Mesodermal cell (in vitro differentiated cells): ENCODE measurements around the gene INTS3.
"Not testable (repeated sequence)": the region's sequence is repeated elsewhere in the genome, so short reads cannot be mapped to it uniquely, and the experiment has no call there.

Experiments used
- H3K27ac ChIP-seq: 2 replicates; pipeline ENCODE4 v1.7.0; 2013; ENCODE audit warnings: mild to moderate bottlenecking, low read depth, low read length, moderate library complexity; ENCODE audit not compliant: severe bottlenecking
- H3K36me3 ChIP-seq: 2 replicates; pipeline ENCODE4 v1.7.1; 2013; ENCODE audit warnings: mild to moderate bottlenecking, low read length, moderate library complexity; ENCODE audit not compliant: control insufficient read depth, insufficient read depth
- H3K4me1 ChIP-seq: one replicate; pipeline ENCODE4 v1.7.1; 2013; ENCODE audit warnings: mild to moderate bottlenecking, low read length; ENCODE audit not compliant: insufficient read depth, control insufficient read depth, poor library complexity, severe bottlenecking
- H3K4me3 ChIP-seq: 2 replicates; pipeline ENCODE4 v1.7.0; 2013; ENCODE audit warnings: low read length, control low read depth, mild to moderate bottlenecking; ENCODE audit not compliant: insufficient read depth, poor library complexity, severe bottlenecking; ENCODE audit errors: extremely low read depth
- H3K9me3 ChIP-seq: 2 replicates; pipeline ENCODE4 v1.7.1; 2013; ENCODE audit warnings: mild to moderate bottlenecking, low read length, moderate library complexity; ENCODE audit not compliant: control insufficient read depth
- WGBS, 2 experiments: methylation state at CpG; one replicate each; pipeline ENCODE4 v1.1.5; 2013; ENCODE audit warnings: missing lambda C conversion rate in 2 of 2; ENCODE audit not compliant: insufficient coverage in 2 of 2; 5-methylcytosine and 5-hydroxymethylcytosine counted together

INTS3 gene

DNA sequence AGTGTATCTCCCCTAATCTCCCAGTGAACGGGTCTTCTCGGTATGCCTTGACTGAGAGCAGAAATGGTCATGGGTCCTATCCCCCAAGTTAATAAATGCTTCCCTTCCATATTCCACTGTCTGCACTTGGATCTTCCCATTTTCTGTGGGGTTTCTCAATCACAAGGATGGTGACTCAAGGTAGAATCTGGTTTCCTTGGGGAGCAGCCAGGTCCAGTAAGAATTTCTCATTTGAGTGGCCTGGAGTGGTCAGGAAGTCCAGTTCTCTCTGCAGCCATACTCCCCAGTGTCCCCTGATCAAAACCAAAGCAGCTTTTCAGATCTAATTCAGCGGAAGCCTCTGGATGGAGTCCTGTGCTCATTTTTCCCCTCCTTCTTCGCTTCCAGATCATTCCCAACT, 32.6 kb downstream of the INTS3 start:
- Histone ChIP-seq H3K4me3 (no peak overlapping the region), H3K4me1 (peaks cover 22% of the 10 kb centered on the region), H3K27ac (no peak overlapping the region), H3K36me3 (peaks cover 94% of the 10 kb centered on the region), H3K9me3 (no peaks in the 10 kb centered on the region)
- 91 to 95% methylated on average over 3 of the region's 4 CpGs for WGBS, 2 experiments

DNA sequence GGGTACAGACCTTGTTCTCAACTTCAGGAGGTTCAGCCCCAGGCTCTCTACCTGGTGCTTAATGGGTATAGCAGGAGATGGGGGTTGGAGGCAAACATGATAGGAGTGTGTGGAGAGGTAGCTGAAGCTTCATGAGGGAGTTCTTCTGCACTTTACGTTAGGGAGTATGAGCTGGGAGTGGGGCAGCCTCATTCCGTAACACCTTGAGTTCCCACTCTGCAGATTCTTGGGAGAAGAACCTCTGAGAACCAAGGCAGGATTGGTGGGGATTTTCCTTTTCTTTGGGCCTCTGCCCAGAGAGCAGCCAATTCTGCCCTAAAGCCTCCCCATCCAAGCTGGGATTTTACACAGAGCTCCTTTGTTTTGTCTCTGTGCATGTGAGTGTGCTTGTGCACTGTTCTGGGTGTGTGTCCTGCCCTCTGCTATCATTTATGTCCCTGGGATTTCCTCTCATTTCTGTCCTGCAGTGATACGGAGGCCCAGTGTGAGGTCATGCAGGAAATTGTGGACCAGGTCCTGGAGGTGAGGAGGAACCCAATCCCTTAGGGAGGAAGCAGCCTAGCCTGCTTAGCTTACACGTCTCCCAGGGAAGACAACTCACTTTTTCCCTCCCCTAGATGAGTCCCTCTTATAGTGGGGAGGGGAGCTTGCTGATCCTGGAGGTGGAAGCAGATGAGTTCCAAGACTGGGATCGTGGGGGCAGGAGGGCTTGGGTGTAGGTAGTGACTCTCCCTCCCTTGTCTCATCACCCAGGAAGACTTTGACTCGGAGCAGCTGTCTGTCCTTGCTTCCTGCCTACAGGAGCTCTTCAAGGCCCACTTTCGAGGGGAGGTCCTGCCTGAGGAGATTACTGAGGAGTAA, 35.7 kb downstream of the INTS3 start:
- 84 to 86% methylated on average over 3 of the region's 7 CpGs for WGBS, 2 experiments
- Histone ChIP-seq H3K4me3 (no peak overlapping the region), H3K27ac (peak overlapping the region; percentile 41), H3K4me1 (peaks cover 8% of the 10 kb centered on the region), H3K36me3 (peaks cover 92% of the 10 kb centered on the region), H3K9me3 (no peaks in the 10 kb centered on the region)

DNA sequence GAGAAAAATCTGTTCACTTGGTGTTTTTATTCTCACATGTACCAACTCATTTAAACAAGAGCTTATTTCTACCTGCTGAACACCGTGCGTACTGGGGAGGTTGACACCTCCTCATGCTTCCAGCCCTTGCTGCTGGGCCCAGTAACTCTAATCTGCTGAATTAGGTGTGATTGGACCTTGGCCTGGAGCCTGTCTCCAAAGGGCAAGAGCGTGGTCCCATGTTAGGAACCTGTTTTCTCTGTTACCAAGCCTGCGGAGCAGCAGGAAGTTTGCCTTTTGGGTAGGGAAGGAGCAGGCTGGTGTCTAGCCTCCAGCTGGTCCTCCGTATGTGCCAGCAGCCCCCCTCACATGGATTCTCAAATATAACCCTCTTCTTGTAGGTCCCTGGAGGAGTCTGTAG, 36.5 kb downstream of the INTS3 start:
- WGBS, 2 experiments = 100% methylated on average over 3 of the region's 5 CpGs
- H3K36me3 ChIP-seq = peaks cover 92% of the 10 kb centered on the region
- no peak overlapping the region for H3K4me3 ChIP-seq
- no peaks in the 10 kb centered on the region for H3K9me3 ChIP-seq
- H3K27ac ChIP-seq = no peak overlapping the region
- H3K4me1 ChIP-seq = peaks cover 8% of the 10 kb centered on the region

DNA sequence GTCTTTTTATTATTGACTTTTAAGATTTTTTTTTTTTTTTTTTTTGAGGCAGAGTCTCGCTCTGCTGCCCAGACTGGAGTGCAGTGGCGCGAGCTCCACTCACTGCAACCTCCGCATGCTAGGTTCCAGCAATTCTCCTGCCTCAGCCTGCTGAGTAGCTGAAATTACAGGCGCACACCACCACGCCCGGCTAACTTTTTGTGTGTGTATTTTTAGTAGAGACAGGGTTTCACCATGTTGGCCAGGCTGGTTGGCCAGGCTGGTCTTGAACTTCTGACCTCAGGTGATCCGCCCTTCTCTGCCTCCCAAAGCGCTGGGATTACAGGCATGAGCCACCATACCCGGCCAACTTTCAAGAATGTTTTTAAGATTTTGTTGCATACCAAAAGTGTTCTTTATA, 38.8 kb downstream of the INTS3 start:
- H3K4me1 ChIP-seq, H3K27ac ChIP-seq, H3K9me3 ChIP-seq, H3K4me3 ChIP-seq: not testable (repeated sequence)
- 96 to 100% methylated on average over 4 to 5 of the region's 10 CpGs for WGBS, 2 experiments
- peaks cover 90% of the 10 kb centered on the region for H3K36me3 ChIP-seq

DNA sequence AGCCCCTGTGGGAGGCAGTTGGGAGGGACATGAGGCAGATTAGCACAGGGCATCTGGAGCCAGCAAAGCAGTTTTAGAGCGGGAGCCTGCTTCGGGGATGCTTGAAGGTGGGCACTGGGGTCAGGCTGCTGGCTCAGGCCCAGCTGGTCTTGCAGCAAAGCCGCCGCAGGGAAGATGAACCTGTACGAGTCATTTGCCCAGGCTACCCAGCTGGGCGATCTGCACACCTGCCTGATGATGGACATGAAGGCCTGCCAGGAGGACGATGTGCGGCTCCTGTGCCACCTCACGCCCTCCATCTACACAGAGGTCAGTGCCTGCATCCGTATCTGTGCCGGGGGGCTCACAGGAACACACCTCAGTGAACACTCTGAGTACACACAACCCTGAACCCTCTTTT, 39.7 kb downstream of the INTS3 start:
- no peak overlapping the region for H3K4me3 ChIP-seq
- no peaks in the 10 kb centered on the region for H3K9me3 ChIP-seq
- peaks cover 91% of the 10 kb centered on the region for H3K36me3 ChIP-seq
- 97 to 100% methylated on average over 7 to 11 of the region's 11 CpGs for WGBS, 2 experiments
- peaks cover 8% of the 10 kb centered on the region for H3K4me1 ChIP-seq
- no peak overlapping the region for H3K27ac ChIP-seq

DNA sequence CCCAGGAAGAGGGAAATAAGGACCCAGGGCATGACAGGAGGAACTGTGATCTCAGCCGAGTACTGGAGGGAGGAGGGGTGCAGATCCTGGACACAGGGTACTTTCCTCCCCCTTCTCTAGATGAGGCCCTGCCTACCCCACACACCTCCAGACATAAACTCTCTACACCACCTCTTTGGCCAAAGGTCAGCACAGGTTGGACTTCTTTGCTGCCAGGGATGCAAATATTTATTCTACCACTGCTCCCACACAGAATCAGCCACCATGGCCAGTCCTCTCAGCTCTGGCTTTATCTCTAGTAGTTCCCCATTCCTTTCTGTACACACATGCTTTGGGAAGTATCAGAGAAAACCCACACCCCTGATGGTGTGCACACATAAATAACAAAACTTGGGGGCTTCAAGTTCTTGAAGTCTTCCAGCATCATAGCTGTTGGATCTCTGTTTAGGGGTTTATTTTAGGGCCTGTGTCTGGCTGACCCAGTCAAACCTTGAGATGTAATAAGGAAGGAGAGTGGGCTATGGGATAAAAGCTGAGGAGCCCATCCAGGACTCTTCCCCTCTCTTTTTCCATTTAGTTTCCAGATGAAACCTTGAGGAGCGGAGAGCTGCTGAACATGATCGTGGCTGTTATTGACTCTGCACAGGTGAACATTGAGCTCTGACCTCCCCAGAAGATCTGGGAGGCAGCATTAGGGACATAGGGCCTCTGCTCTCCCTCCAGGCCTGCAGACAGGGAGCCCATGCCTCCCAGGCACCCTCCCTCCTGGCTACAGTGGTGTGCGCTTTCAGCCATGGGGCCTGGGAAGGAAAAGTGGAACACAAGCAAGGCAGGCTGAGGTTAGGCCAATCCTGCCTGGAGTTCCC, 40.7 kb downstream of the INTS3 start:
- Histone ChIP-seq H3K4me3 (no peak overlapping the region), H3K36me3 (peaks cover 91% of the 10 kb centered on the region), H3K9me3 (no peaks in the 10 kb centered on the region), H3K4me1 (peaks cover 10% of the 10 kb centered on the region), H3K27ac (no peak overlapping the region)
- WGBS, 2 experiments = 95 to 96% methylated on average over 2 to 3 of the region's 4 CpGs

DNA sequence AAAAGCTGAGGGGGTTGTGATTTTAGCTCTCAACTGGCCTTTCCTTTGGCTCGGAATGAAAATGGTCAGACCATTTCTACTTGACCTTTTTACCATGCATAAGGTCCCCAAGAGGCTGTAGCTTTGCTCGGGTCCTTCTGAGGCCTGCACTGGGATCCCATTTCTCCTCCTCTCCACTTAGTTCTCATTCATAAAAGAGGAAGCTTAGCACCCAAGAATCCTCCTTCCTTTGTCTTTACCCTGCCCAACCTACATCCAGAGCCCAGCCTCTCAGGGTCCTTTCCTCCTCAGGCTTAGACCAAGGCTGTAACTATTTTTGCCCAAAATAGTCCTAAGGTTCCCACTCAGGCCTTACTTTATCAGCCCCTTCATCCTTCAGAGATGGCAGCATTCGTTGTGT, 41.4 kb downstream of the INTS3 start:
- no peak overlapping the region for H3K4me3 ChIP-seq
- no peaks in the 10 kb centered on the region for H3K9me3 ChIP-seq
- H3K27ac ChIP-seq = no peak overlapping the region
- 90 to 92% methylated on average over 3 of the region's 3 CpGs for WGBS, 2 experiments
- H3K4me1 ChIP-seq = peaks cover 12% of the 10 kb centered on the region
- H3K36me3 ChIP-seq = peaks cover 85% of the 10 kb centered on the region

DNA sequence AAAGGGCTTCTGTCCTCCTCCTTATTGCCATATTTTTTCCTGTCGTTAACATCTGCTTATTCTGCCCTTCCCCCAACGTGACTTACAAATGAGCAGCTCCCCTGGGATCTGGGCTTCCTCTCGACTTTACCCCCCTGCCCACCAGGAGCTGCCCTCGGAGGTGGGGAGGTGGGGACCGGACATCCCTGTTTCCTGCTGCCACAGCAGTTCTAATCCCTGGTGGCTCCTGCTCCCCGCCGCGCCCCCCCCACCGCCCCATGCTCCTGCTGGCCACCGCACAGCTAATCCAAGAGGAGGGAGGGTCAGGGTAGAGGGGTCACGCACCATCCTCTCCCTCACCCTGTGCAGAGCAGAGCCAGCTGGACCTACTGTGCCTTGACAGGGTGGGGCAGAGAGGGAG, 42.9 kb downstream of the INTS3 start:
- H3K27ac ChIP-seq = no peak overlapping the region
- no peak overlapping the region for H3K4me3 ChIP-seq
- peaks cover 76% of the 10 kb centered on the region for H3K36me3 ChIP-seq
- no peaks in the 10 kb centered on the region for H3K9me3 ChIP-seq
- peaks cover 15% of the 10 kb centered on the region for H3K4me1 ChIP-seq
- 63 to 74% methylated on average over 3 to 4 of the region's 11 CpGs for WGBS, 2 experiments

DNA sequence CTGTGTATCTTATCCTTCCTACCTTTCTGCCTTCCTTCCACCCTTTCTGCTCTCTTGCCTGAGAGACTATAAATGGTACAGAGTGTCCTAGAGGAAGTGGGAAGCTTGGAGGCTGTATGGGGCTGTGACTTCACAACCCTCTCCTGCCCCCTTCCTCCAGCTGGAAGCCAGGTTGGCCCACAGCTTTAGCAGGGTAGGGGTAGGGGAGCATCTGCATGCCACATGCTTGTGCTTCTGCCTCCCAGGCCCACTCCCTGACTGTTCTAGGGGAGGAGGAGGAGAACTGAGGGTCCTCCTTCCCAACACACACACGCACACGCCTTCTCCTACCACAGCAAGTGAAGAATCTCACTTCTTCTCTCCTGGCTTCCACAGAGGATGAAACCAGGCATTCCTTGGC, 43.4 kb downstream of the INTS3 start:
- WGBS, 2 experiments = no CpG with 5 or more reads among the region's 2 CpGs
- Histone ChIP-seq H3K4me1 (peaks cover 15% of the 10 kb centered on the region), H3K27ac (no peak overlapping the region), H3K9me3 (no peaks in the 10 kb centered on the region), H3K36me3 (peaks cover 73% of the 10 kb centered on the region), H3K4me3 (no peak overlapping the region)

DNA sequence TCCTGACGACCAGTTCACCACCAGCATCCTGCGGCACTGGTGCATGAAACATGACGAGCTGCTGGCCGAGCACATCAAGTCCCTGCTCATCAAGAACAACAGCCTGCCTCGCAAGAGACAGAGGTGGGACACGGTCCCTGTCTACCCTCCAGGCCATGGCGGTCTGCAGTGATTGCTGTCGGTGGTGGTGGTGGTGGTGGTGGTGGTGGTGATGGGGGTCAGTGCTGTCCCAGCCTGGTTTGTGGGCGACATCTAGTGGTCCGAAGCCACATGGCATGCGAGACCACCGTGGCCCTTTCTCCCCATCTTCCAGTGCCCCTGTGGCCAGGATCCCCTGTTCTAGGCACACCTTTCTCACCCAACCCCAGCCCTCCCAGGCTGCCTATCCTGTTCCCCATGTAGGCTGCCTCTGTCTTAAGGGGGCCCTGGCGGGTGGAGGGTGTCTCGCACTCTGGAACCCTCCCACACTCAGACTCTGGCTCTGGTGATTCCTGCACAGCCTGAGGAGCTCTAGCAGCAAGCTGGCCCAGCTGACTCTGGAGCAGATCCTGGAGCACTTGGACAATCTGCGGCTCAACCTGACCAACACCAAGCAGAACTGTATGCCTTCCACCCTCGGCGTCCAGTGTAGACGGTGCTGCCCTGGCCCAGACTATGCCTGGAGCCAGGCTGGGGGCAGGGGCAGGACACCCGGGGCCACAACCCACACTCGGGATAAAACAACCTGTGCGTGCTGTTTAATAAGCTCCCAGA, 44.2 kb downstream of the INTS3 start:
- Histone ChIP-seq H3K27ac (no peak overlapping the region), H3K4me3 (no peak overlapping the region), H3K36me3 (peaks cover 67% of the 10 kb centered on the region), H3K4me1 (peaks cover 15% of the 10 kb centered on the region), H3K9me3 (no peaks in the 10 kb centered on the region)
- 75 to 89% methylated on average over 16 to 17 of the region's 21 CpGs for WGBS, 2 experiments
